KMS-11 (cell line): ENCODE measurements around the gene NBL1.

Source experiments
- H2AFZ ChIP-seq: fragments of 200-600 bp; sonication (generic); 2 replicates; pipeline ENCODE4 v1.6.1; 2016; ENCODE audit warnings: antibody characterized with exemption, mixed run types, low read depth
- H3K27ac ChIP-seq: fragments of 200-600 bp; sonication (generic); 2 replicates; pipeline ENCODE4 v1.6.1; 2016; ENCODE audit warnings: mild to moderate bottlenecking, mixed run types
- H3K27me3 ChIP-seq: fragments of 200-600 bp; sonication (generic); 2 replicates; pipeline ENCODE4 v1.6.1; 2017; ENCODE audit warnings: mild to moderate bottlenecking, low read depth, mixed run types, moderate library complexity; ENCODE audit not compliant: insufficient read depth
- H3K36me3 ChIP-seq: fragments of 200-600 bp; sonication (generic); 2 replicates; pipeline ENCODE4 v1.6.1; 2017; ENCODE audit warnings: mild to moderate bottlenecking, mixed run types; ENCODE audit not compliant: insufficient read depth
- H3K4me1 ChIP-seq: fragments of 200-600 bp; sonication (generic); 2 replicates; pipeline ENCODE4 v1.6.1; 2016; ENCODE audit warnings: mild to moderate bottlenecking, low read depth, mixed run types; ENCODE audit not compliant: poor library complexity, severe bottlenecking
- H3K4me2 ChIP-seq: fragments of 200-600 bp; sonication (generic); 2 replicates; pipeline ENCODE4 v1.7.0; 2016; ENCODE audit warnings: mild to moderate bottlenecking, mixed run types
- H3K4me3 ChIP-seq: fragments of 200-600 bp; sonication (generic); IDR thresholded peaks from 2 replicates; pipeline ENCODE4 v1.6.1; 2017; ENCODE audit warnings: low read depth, low read length, mixed read lengths; ENCODE audit not compliant: insufficient read depth
- H3K79me2 ChIP-seq: fragments of 200-600 bp; sonication (generic); 2 replicates; pipeline ENCODE4 v1.6.1; 2016; ENCODE audit warnings: low read depth, mixed run types; ENCODE audit not compliant: insufficient read depth
- H3K9ac ChIP-seq: fragments of 200-600 bp; sonication (generic); 2 replicates; pipeline ENCODE4 v1.6.1; 2016; ENCODE audit warnings: mild to moderate bottlenecking, mixed run types
- H4K20me1 ChIP-seq: fragments of 200-600 bp; sonication (generic); 2 replicates; pipeline ENCODE4 v1.6.1; 2016; ENCODE audit warnings: mild to moderate bottlenecking, mixed run types; ENCODE audit not compliant: insufficient read depth
- TF ChIP-seq, protein P1 (sequence below): fragments of 200-600 bp; sonication (generic); conservative IDR thresholded peaks from 2 replicates; pipeline ENCODE4 v1.6.1; 2017; ENCODE audit warnings: low read depth, mild to moderate bottlenecking, antibody characterized with exemption, low read length, moderate library complexity, mixed read lengths

NBL1 gene

DNA sequence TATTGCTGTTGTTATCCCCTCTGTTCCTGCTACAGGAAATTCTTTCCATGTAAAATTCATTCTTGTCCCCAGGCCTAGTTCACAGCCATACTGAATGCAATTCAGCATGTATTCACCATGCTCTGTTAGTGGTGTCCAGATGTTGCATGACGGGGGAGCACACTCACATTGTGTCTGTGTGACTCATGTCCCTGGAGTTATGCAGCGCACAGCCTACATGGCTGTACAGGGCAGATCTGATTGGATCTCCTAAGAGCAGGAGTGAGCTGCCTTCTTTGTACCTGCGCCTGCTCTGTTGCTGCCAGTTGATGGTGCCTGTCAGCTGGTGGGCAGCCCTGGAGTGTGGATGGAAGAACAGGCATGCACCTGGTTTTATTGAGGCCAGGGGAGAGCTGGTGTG is 38.1 kb downstream of the NBL1 start:
- H3K4me1 ChIP-seq = no peaks in the 10 kb centered on the region
- no peak overlapping the region for H3K27ac ChIP-seq
- TF ChIP-seq, protein P1, sequence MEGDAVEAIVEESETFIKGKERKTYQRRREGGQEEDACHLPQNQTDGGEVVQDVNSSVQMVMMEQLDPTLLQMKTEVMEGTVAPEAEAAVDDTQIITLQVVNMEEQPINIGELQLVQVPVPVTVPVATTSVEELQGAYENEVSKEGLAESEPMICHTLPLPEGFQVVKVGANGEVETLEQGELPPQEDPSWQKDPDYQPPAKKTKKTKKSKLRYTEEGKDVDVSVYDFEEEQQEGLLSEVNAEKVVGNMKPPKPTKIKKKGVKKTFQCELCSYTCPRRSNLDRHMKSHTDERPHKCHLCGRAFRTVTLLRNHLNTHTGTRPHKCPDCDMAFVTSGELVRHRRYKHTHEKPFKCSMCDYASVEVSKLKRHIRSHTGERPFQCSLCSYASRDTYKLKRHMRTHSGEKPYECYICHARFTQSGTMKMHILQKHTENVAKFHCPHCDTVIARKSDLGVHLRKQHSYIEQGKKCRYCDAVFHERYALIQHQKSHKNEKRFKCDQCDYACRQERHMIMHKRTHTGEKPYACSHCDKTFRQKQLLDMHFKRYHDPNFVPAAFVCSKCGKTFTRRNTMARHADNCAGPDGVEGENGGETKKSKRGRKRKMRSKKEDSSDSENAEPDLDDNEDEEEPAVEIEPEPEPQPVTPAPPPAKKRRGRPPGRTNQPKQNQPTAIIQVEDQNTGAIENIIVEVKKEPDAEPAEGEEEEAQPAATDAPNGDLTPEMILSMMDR = no peak
- H2AFZ ChIP-seq = no peak overlapping the region
- no peaks in the 10 kb centered on the region for H3K36me3 ChIP-seq
- no peak overlapping the region for H3K9ac ChIP-seq
- peaks cover 2% of the 10 kb centered on the region; the same call in 1 of the 2 replicates for H3K27me3 ChIP-seq
- no peak overlapping the region for H3K4me2 ChIP-seq
- H3K4me3 ChIP-seq = no peak overlapping the region
- no peaks in the 10 kb centered on the region for H4K20me1 ChIP-seq
- no peaks in the 10 kb centered on the region for H3K79me2 ChIP-seq

DNA sequence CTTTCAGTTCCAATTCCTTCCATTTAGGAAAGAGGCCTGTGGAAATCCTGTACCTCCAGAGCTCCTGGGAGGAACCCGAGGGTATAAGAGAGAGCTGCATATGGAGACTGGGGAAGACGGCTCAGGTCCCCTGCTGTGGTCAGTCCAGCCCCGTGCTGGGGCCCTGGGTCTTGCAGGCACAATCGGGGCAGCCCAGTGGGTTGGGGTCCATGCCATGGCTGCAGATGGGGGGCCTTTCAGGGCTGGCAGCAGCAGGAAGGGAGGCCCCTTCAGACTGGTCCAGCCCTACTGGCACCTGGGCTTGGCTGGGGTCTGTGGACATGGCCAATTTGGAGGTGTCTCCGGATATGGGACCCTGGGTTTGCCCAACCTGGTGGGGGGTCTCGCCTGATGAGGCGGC is 38.8 kb downstream of the NBL1 start:
- Histone ChIP-seq H3K4me3 (no peak overlapping the region), H2AFZ (no peak overlapping the region), H3K9ac (no peak overlapping the region), H3K27me3 (no peaks in the 10 kb centered on the region), H4K20me1 (no peaks in the 10 kb centered on the region), H3K4me1 (no peaks in the 10 kb centered on the region), H3K79me2 (no peaks in the 10 kb centered on the region), H3K36me3 (no peaks in the 10 kb centered on the region), H3K27ac (no peak overlapping the region), H3K4me2 (no peak overlapping the region)
- TF ChIP-seq, protein P1 = no peak

DNA sequence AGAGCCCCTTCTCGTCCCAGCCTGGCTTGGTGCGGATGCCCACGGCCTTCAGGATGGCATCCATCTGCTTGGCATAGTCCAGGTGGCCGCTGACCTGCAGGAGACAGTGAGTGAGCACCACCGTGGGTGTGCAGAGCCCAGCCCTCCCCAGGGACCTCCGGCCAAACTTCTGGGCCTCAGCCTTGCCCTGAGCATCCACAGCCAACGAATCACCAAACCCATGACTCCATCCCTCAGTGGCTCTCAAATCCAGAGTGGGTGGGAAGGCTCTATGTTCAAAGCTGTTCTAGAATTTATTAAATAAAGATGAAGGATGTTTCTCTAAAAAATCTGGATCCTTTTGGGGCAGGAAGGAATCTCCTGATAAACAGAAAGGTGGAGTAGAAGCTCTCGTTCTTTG is 39.2 kb downstream of the NBL1 start:
- H2AFZ ChIP-seq = no peak overlapping the region
- no peaks in the 10 kb centered on the region for H3K4me1 ChIP-seq
- TF ChIP-seq, protein P1 = no peak
- no peaks in the 10 kb centered on the region for H3K79me2 ChIP-seq
- no peak overlapping the region for H3K27ac ChIP-seq
- no peaks in the 10 kb centered on the region for H3K36me3 ChIP-seq
- no peak overlapping the region for H3K9ac ChIP-seq
- H3K4me3 ChIP-seq = no peak overlapping the region
- no peaks in the 10 kb centered on the region for H3K27me3 ChIP-seq
- H4K20me1 ChIP-seq = no peaks in the 10 kb centered on the region
- no peak overlapping the region for H3K4me2 ChIP-seq

DNA sequence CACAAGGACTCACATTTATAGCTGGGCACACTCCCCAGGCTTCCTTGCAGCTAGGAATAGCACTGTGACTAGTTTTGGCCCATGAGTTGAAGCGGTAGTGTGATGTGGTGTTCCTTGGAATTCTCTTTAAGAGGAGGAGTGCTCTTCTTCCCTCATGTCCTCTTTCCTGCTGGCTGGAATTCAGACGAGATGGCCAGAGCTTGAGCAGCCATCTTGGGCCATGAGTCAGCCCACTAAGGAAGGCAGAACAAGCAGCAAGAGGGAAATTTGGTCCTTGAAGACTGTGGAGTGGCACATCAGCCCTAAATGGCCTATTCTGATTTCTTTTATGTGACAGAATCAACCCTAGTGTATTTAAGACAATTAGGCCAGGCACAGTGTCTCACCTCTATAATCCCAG is 40.6 kb downstream of the NBL1 start:
- H3K4me3 ChIP-seq = no peak overlapping the region
- peaks cover 5% of the 10 kb centered on the region for H3K4me1 ChIP-seq
- H3K9ac ChIP-seq = no peak overlapping the region
- no peaks in the 10 kb centered on the region for H4K20me1 ChIP-seq
- H3K27ac ChIP-seq = no peak overlapping the region
- TF ChIP-seq, protein P1 = no peak
- H3K36me3 ChIP-seq = no peaks in the 10 kb centered on the region
- no peak overlapping the region for H2AFZ ChIP-seq
- H3K79me2 ChIP-seq = no peaks in the 10 kb centered on the region
- H3K27me3 ChIP-seq = no peaks in the 10 kb centered on the region
- no peak overlapping the region for H3K4me2 ChIP-seq

DNA sequence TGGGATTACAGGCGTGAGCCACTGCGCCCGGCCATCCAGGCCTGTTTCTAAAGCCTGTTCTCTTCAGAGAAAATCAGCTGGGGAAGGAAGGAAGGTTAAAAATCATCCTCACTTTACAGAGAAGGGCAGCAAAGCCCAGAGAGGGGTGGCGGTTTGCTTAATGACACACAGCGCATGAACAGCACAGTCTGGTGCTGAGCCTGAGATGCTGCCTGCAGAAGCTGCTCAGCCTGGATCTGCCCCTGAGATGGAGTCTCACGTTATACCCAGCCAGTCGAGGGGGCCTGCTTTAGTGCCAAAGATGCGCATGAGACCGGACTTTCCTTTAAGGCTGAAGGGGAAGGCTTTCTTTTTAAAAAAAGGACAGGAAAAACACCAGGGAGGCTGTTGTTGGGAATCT is 41.9 kb downstream of the NBL1 start:
- Histone ChIP-seq H3K4me2 (no peak overlapping the region), H3K4me3 (no peak overlapping the region), H3K9ac (no peak overlapping the region), H4K20me1 (no peaks in the 10 kb centered on the region), H3K4me1 (peaks cover 18% of the 10 kb centered on the region), H3K27me3 (no peaks in the 10 kb centered on the region), H3K27ac (no peak overlapping the region), H3K79me2 (no peaks in the 10 kb centered on the region), H3K36me3 (no peaks in the 10 kb centered on the region), H2AFZ (no peak overlapping the region)
- TF ChIP-seq, protein P1 = no peak
